D721Med (cell line): ENCODE results near the gene MTX1.

Experiments
- DNase-seq: peaks from one replicate; pipeline ENCODE4 v3.0.0; 2011; ENCODE audit warnings: low spot score; ENCODE audit not compliant: insufficient read length
- FAIRE-seq: peaks from 2 replicates; lab custom pipeline; 2011; peaks lifted over from hg19 to GRCh38; lab: Jason Lieb, UNC
- TF ChIP-seq, protein P1 (sequence below): IDR thresholded peaks from 2 replicates; pipeline ENCODE4 v1.5.1; 2012; ENCODE audit warnings: mild to moderate bottlenecking, control low read depth; ENCODE audit not compliant: insufficient read depth; ENCODE audit errors: missing control alignments

MTX1 gene

GRCh38 chr1:155255243-155256007, 46.9 kb downstream of the MTX1 start, which contains the start of gene ENTREP3:
TSS of gene ENTREP3 (minus strand) at chr1:155255483. CDS start at chr1:155254877, 606 bp downstream.
- peak; percentile 99 for DNase-seq
- FAIRE-seq = no peak
- TF ChIP-seq, protein P1, sequence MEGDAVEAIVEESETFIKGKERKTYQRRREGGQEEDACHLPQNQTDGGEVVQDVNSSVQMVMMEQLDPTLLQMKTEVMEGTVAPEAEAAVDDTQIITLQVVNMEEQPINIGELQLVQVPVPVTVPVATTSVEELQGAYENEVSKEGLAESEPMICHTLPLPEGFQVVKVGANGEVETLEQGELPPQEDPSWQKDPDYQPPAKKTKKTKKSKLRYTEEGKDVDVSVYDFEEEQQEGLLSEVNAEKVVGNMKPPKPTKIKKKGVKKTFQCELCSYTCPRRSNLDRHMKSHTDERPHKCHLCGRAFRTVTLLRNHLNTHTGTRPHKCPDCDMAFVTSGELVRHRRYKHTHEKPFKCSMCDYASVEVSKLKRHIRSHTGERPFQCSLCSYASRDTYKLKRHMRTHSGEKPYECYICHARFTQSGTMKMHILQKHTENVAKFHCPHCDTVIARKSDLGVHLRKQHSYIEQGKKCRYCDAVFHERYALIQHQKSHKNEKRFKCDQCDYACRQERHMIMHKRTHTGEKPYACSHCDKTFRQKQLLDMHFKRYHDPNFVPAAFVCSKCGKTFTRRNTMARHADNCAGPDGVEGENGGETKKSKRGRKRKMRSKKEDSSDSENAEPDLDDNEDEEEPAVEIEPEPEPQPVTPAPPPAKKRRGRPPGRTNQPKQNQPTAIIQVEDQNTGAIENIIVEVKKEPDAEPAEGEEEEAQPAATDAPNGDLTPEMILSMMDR = no peak

DNA sequence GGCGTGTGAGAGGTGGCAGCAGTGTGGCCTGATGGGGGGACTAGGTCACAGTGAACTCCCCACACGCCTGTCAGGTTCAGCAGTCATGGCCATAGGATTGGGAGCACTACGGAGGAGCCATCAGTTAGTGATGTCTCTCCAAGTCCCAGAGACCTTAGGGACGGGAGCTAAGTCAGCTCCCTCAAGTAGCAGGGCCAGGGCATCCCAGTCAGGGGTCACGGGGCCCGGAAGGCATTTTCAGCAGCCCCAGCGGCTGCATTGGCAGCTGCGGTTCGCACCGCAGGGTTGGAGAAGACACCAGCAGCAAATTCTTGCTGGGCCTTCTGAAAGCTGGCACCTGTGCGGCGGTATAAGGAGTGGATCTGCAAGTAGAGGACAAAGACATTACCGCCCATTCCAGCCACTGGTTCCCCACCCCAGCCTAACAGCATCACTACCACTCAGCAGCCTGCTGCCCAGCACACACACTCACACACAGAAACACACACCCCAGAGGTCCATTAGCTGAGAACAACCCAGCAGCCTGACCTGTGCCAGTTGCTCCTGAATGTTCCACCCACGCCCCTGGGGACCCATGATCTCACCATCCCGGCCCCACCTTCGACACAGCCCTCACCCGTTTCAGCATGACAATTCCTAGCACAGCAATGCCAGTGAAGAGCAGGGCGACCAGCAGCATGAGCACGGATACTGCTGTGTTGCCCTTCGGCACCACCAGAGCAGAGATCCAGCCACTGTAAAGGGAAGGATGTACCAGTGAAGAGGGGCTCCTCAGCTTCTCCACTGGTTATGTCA, 47.8 kb downstream of the MTX1 start:
- DNase-seq (no peak), FAIRE-seq (no peak)
- TF ChIP-seq, protein P1 = no peak

DNA sequence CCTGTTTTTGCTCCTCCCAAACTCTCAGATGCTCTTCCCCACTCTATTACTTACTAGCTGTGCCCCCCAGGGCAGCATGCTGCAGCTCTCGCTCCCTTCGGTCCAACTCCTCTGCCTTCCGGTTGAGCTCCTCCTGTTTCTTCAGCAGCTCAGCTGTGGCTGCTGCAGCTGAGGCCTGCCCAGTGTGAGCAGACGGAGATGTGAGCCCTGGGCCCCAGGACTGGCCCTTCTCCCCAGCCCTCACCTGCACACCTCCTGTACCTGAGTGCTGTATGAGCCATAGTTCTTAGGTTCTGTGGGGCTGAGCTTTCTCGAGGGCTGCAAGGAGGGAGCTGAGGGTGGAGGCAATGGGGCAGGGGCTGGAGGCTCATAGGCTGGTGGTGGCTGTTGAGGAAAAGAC, 51.8 kb downstream of the MTX1 start:
- no peak for FAIRE-seq

GRCh38 chr1:155261493-155261851, 53.0 kb downstream of the MTX1 start:
- DNase-seq (no peak), FAIRE-seq (no peak)
- TF ChIP-seq, protein P1 = no peak

More for the DNA sequence above, 51.8 kb downstream of the MTX1 start:
- no peak for DNase-seq
- TF ChIP-seq, protein P1 = no peak

DNA sequence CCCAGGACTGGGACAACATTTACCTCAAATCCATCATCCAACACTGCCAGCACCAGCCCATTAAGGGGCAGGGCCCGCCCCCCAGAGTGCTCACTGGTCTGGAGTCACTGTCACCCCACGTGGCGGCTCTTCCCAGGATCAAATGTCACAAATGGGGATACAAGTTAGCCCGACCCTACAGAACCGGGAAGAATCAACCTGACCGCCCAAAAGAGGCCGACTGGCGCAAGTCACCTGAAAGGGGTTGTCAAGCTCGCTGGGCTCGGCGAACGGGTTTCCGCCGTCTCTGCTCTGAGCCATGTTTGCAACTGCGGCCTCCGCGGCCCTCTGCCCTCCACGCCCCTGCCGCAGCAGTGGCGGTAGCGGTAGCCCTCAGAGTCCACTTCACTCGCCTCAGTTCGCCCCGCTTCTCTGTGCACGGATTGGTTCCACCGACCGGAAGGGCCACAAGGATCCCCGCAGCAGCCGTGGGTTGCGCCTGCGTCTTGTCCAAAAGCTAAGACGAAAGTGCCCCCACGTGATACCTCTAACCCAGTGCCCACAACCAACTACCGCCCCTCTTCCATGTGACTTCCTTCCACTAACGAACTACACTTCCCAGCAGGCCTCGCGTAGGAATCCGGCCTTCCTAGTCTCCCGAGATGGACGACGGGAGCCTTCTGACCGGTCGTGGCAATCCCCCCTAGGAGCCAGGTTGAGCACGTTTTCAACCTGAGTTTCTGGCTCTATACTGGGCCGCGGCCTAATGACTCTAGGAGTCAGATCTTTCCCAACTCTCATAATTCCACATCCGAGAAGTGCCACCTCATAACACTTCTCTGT, 53.6 kb downstream of the MTX1 start, which contains the start of gene SCAMP3:
Gene SCAMP3 (minus strand): TSS at position 509 of the 822 bp plus-strand sequence. CDS start 209 bp downstream, at position 300.
- DNase-seq (peak; percentile 100), FAIRE-seq (peak; percentile 80)
- TF ChIP-seq, protein P1 = no peak

DNA sequence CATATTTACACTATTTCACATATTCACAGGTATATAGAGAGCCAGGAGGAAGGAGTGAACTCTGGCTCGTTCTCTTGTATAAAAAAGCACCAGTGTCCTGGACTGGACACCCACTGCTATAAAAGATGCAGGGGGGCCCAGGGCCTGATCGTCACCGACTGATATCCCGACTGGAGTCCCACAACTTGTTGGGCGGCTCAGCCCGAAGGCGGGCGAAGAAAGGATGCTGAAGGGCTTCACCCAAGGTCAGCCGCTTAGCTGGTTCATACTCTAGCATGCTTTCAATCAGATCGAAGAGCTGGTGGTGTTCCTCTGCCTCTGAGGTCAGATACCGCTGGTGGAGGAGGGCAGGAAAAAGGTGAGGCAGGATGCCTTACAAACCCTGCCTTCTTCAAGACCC, 54.6 kb downstream of the MTX1 start:
- no peak for DNase-seq
- no peak for FAIRE-seq

More for the DNA sequence above, 54.6 kb downstream of the MTX1 start:
- TF ChIP-seq, protein P1 = no peak
